Fibroblast of skin of left quadriceps (primary cell): ENCODE data around the gene CAMSAP3.
"Not testable (repeated sequence)": the region's sequence is repeated elsewhere in the genome, so short reads cannot be mapped to it uniquely, and the experiment has no call there.

Experiments used
- DNase-seq, 2 experiments: peaks; one replicate each; pipeline ENCODE4 v3.0.0-alpha.2; 2013; ENCODE audit warnings: low read depth in 2 of 2

The CAMSAP3 gene

GRCh38 chr19:7570761-7571160 lies 24.9 kb upstream of the CAMSAP3 start:
- no peak for DNase-seq

- DNase-seq: no peak
These were observed 20.1 kb upstream of the CAMSAP3 start for GRCh38 chr19:7575434-7576040.

- not testable (repeated sequence) for DNase-seq
These were observed 18.2 kb upstream of the CAMSAP3 start for GRCh38 chr19:7577422-7577821.

GRCh38 chr19:7578127-7578526 lies 17.5 kb upstream of the CAMSAP3 start:
- no peak for DNase-seq

- no peak for DNase-seq
These were observed 16.5 kb upstream of the CAMSAP3 start for GRCh38 chr19:7579182-7579581.

GRCh38 chr19:7582446-7582845 lies 13.2 kb upstream of the CAMSAP3 start:
- no peak for DNase-seq

- no peak for DNase-seq
These were observed 5.8 kb upstream of the CAMSAP3 start for GRCh38 chr19:7589822-7590221.

GRCh38 chr19:7590256-7590655 lies 5.4 kb upstream of the CAMSAP3 start:
- DNase-seq: no peak

- DNase-seq: no peak
These were observed 711 bp downstream of the CAMSAP3 start for GRCh38 chr19:7596211-7596937.

GRCh38 chr19:7597689-7598088 lies 2.0 kb downstream of the CAMSAP3 start:
- no peak for DNase-seq

GRCh38 chr19:7598180-7598579 lies 2.5 kb downstream of the CAMSAP3 start:
- no peak for DNase-seq

- no peak for DNase-seq
These were observed 5.1 kb downstream of the CAMSAP3 start for GRCh38 chr19:7600721-7601120.

- no peak for DNase-seq
These were observed 6.7 kb downstream of the CAMSAP3 start for GRCh38 chr19:7602240-7602934.

GRCh38 chr19:7602935-7603497 lies 7.4 kb downstream of the CAMSAP3 start:
- no peak for DNase-seq

GRCh38 chr19:7603919-7604318 lies 8.3 kb downstream of the CAMSAP3 start:
- no peak for DNase-seq

GRCh38 chr19:7605490-7606222 lies 10.0 kb downstream of the CAMSAP3 start:
- no peak for DNase-seq

- DNase-seq: no peak
These were observed 10.6 kb downstream of the CAMSAP3 start for GRCh38 chr19:7606289-7606688.

GRCh38 chr19:7607212-7607873 lies 11.7 kb downstream of the CAMSAP3 start:
- no peak for DNase-seq

- no peak for DNase-seq
These were observed 12.4 kb downstream of the CAMSAP3 start for GRCh38 chr19:7607874-7608560.

GRCh38 chr19:7610491-7611240 lies 15.0 kb downstream of the CAMSAP3 start:
- no peak for DNase-seq
